SU-DHL-6 (cell line): Measurements from ENCODE around the gene CTDP1.

ENCODE experiments used
- EZH2phosphoT487 ChIP-seq: fragments of 200-600 bp; sonication (generic), shearing (Covaris generic); conservative IDR thresholded peaks from 2 replicates; pipeline ENCODE4 v1.6.1; 2018; ENCODE audit warnings: mild to moderate bottlenecking, antibody characterized with exemption, low read length, moderate library complexity, mixed read lengths
- TF ChIP-seq, protein P1 (sequence below): fragments of 200-600 bp; sonication (generic); IDR thresholded peaks from one replicate; pipeline ENCODE4 v1.5.1; 2017; ENCODE audit warnings: antibody characterized with exemption, mild to moderate bottlenecking, low read length, moderate library complexity; ENCODE audit not compliant: insufficient read depth, poor library complexity, severe bottlenecking

DNA sequence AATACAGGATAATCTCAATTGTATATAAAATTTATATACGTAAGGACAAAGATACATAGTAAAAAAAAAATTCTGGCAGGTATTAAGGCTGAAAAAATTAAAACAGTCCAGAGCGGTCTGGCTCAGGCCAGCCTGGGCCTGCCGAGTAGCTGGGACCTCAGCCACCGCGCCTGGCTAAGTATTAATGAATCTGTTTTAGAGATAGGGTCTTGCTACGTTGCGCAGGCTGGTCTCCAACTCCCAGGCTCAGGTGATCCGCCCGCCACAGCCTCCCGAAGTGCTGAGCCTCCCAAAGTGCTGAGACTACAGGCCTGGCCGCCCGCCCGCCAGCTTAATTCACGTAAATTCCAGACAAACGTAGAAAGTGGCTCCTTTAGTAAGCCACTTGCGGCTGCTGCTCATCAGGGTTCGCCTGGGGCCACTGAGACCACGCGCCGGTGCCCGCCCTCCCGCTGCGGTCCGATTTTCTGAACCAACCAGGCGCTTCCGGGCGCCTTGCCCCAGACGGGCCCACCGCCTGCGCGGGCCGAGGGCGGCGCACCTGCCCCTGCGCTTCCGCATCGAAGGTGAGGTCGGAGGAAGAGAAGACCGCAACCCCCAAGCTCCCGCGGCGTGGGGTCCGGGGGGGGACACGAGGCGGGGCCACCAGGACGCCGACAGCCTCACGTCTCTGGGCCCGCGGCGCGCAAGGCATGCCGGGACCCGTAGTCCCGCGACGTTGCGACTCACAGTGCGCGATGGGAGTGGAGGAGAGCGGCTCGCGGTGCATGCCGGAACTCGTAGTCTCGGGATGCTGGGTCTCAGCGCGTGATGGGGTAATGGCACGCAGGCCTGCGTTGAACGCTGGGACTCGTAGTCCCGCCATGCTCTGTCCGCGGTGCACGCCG, 695 bp upstream of the CTDP1 start:
- TF ChIP-seq, protein P1, sequence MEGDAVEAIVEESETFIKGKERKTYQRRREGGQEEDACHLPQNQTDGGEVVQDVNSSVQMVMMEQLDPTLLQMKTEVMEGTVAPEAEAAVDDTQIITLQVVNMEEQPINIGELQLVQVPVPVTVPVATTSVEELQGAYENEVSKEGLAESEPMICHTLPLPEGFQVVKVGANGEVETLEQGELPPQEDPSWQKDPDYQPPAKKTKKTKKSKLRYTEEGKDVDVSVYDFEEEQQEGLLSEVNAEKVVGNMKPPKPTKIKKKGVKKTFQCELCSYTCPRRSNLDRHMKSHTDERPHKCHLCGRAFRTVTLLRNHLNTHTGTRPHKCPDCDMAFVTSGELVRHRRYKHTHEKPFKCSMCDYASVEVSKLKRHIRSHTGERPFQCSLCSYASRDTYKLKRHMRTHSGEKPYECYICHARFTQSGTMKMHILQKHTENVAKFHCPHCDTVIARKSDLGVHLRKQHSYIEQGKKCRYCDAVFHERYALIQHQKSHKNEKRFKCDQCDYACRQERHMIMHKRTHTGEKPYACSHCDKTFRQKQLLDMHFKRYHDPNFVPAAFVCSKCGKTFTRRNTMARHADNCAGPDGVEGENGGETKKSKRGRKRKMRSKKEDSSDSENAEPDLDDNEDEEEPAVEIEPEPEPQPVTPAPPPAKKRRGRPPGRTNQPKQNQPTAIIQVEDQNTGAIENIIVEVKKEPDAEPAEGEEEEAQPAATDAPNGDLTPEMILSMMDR: no peak
- TF ChIP-seq EZH2phosphoT487: no peak
